Measurements from ENCODE around the gene MRPS2. TPM values are rescaled to one million over a fixed set of nuclear protein-coding genes. Genes with fewer than 3 reads are reported as not detected.
A peak's percentile ranks its signal among the peaks of the same experiment; 100 is the strongest.

MRPS2 gene
- total RNA-seq, 1 experiment from 2014 or later, result 81.0 TPM

GRCh38 chr9:135480940-135481310 is 19.6 kb upstream of the MRPS2 start:
- Histone ChIP-seq H3K9ac (ENCODE audit: extremely low read depth, insufficient read length, low read length) (peak overlapping the region; percentile 31), H2BK12ac (ENCODE audit: insufficient read length, low read depth, low read length) (no peak overlapping the region), H3K9me3 (ENCODE audit: control insufficient read depth, low read depth, low read length) (no peaks in the 10 kb centered on the region), H2BK120ac (ENCODE audit: low read depth, low read length, poor library complexity, severe bottlenecking) (no peak overlapping the region), H3K56ac (ENCODE audit: insufficient read length, low read depth, low read length) (no peak overlapping the region), H3K27me3 (ENCODE audit: insufficient read depth, low read length) (no peaks in the 10 kb centered on the region), H3K23me2 (ENCODE audit: insufficient read length, low read depth, low read length, poor library complexity, severe bottlenecking) (peaks cover 6% of the 10 kb centered on the region), H3K27ac (ENCODE audit: insufficient read length, low read depth, low read length) (no peak overlapping the region), H2AFZ (ENCODE audit: low read length) (no peak overlapping the region), H3K4me2 (ENCODE audit: insufficient read depth, insufficient read length, low read length) (peak overlapping the region; percentile 90), H4K5ac (ENCODE audit: insufficient read length, low read depth, low read length) (no peak overlapping the region), H3K14ac (ENCODE audit: insufficient read depth, low read length) (no peak overlapping the region), H3K4me1 (ENCODE audit: insufficient read depth, low read length) (no peaks in the 10 kb centered on the region; the same call in 1 of the 2 replicates), H4K20me1 (ENCODE audit: control insufficient read depth, insufficient read depth, insufficient read length) (no peaks in the 10 kb centered on the region), H3K4ac (ENCODE audit: low read depth, low read length) (no peak overlapping the region), H3K23ac (ENCODE audit: insufficient read length, low read depth, low read length) (no peak overlapping the region), H2AK5ac (ENCODE audit: insufficient read length, low read length) (no peak overlapping the region), H4K8ac (replicated peaks; ENCODE audit: insufficient read length, low read depth, low read length) (no peak overlapping the region), H3T11ph (ENCODE audit: low read length) (no peak overlapping the region), H2BK15ac (ENCODE audit: low read depth, low read length) (no peak overlapping the region), H3K79me2 (ENCODE audit: insufficient read depth, low read length) (no peaks in the 10 kb centered on the region; the same call in 1 of the 2 replicates), H2BK20ac (ENCODE audit: low read depth, low read length, poor library complexity, severe bottlenecking) (no peak overlapping the region), H3K79me1 (ENCODE audit: insufficient read depth, low read depth, low read length, poor library complexity, severe bottlenecking) (peaks cover 3% of the 10 kb centered on the region), H2BK5ac (ENCODE audit: insufficient read length, low read length) (no peak overlapping the region), H3K18ac (ENCODE audit: insufficient read length, low read depth, low read length) (no peak overlapping the region), H4K91ac (ENCODE audit: insufficient read length, low read depth, low read length) (no peak overlapping the region)
- no peak overlapping the region for H3K27ac Mint-ChIP-seq
- H3K9me3 Mint-ChIP-seq, result no peaks in the 10 kb centered on the region
- no peak for DNase-seq
- H3K27me3 Mint-ChIP-seq (ENCODE audit: low read depth), result no peaks in the 10 kb centered on the region; the same call in 1 of the 2 replicates
- peak overlapping the region; percentile 70 to 80 for H3K4me3 Mint-ChIP-seq
- peaks cover 11 to 39% (median 34%) of the 10 kb centered on the region in 3 experiments for H3K36me3 Mint-ChIP-seq (ENCODE audit: insufficient read depth in 1 of 3, low read depth in 3 of 3)
- TF ChIP-seq CTCF (conservative IDR thresholded peaks at IDR 0.05), result no peak
- H3K4me1 Mint-ChIP-seq, result peaks cover 5 to 10% of the 10 kb centered on the region in 2 experiments; a peak in 3 of 4 replicates
- no CpG with 5 or more reads among the region's 11 CpGs for WGBS (ENCODE audit: extremely low coverage, insufficient read length, low lambda C conversion rate)

Measured in H9 (cell line).